IPS-NIHi11 (cell line): ENCODE measurements around the gene GLIPR2.
"Not testable (repeated sequence)": the region's sequence is repeated elsewhere in the genome, so short reads cannot be mapped to it uniquely, and the experiment has no call there.

ENCODE experiments used
- DNase-seq: peaks from one replicate; pipeline ENCODE4 v3.0.0; 2012; ENCODE audit warnings: mixed read lengths, low spot score

Gene GLIPR2, protein sequence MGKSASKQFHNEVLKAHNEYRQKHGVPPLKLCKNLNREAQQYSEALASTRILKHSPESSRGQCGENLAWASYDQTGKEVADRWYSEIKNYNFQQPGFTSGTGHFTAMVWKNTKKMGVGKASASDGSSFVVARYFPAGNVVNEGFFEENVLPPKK

DNA sequence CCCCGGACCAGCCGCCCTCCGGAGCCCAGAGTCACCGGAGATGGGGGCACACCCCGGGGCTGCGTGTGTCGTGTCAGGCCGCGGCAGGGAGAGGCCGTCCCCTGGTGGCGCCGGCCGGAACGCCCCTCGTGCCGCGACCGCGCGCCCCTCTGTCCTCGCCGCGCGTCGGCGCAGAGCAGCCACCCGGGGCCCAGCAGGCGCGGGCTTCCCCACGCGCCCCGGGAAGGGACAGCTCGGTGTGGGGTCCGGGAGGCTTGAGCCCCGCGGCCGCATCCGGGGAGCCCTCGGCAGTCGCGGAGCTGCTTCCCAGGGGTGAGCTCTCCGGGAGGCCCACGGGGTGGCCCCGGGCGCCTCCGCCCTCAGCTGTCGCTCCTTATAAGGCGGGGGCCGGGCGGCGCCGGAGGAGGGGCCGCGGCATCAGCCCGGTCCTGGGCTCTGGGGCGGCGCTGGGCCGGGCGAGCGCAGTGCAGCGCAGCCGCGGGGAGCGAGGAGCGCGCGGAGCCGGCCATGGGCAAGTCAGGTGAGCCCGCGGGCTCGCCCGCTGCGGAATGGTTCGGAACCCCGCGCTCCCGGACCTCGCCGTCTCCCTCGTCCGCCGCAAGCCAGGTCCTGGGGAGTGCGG, at the start of gene GLIPR2:
Gene GLIPR2 (plus strand): TSS at position 462 of the 622 bp plus-strand sequence. CDS start 46 bp downstream, at position 508.
- peak; percentile 93 for DNase-seq

DNA sequence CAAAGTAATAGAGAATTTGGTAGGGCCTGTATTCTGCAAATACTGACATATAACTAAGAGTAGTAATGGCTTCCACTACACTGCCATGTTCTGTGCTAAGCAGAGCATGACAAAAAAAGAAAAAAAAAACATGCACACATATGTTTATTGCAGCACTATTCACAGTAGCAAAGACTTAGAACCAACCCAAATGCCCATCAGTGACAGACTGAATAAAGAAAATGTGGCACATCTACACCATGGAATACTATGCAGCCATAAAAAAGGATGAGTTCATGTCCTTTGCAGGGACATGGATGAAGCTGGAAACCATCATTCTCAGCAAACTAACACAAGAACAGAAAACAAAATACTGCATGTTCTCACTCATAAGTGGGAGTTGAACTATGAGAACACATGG, 49.5 kb upstream of the GLIPR2 start:
- DNase-seq, result not testable (repeated sequence)

DNA sequence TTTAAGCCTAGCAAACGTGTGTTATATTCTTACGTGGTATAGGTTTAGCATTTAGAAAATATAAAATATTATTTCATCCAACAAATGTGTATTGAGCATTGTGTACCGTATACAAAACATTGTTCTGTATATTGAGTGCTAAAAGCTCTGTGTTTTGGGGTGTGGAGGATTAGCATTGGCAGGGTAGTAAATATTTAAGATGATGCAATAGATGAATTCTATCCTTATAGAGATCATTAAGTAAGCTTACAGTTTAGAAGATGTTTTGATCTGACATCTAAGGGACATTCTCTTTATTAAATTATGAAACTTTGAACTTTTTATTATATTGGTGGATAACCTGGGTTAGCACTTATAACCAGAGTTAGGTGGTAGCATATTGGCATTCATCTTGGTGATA, 48.5 kb upstream of the GLIPR2 start:
- DNase-seq, result no peak

DNA sequence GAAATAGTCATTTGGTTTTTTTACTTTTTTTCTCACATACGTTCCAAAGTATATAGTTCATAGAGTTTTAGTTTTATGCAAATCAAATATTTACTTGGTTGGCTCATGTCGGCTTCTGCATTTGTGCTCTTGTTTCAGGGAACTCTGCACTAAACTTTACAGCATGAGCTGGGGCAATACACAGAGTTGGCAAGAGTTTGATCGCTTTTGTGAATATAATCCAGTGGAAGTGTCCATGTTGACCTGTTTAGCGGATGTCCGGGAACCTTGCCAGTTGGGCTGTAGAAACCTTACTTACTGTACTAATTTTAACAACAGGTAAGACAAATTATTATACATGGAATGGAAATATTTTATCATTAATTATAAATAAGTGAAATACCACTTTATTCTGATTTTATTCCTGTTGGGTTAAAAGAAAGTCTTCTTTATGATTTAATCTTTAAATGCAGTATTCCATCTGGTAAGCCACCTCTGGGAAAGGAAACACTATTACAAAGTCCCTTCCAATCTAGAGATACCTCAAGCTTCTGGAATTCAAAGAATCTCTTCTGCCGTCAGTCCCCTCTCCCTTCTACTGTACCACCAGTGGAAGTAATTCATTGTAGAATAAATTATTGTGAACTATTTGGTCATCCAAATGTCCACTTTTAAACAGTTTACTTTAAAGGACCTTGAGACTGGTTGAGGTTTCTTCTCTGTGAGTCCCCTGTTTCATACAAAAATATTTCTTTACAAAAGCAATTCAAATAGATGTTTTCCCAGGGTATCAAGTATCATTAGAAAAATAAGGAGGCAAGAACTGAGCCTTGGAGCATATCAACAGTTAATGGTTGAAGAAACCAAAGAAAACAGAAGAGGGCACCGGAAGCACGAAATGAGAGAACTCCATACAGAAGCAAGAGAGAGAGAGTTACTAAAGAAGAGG, 45.2 kb upstream of the GLIPR2 start:
- DNase-seq, result peak; percentile 15

DNA sequence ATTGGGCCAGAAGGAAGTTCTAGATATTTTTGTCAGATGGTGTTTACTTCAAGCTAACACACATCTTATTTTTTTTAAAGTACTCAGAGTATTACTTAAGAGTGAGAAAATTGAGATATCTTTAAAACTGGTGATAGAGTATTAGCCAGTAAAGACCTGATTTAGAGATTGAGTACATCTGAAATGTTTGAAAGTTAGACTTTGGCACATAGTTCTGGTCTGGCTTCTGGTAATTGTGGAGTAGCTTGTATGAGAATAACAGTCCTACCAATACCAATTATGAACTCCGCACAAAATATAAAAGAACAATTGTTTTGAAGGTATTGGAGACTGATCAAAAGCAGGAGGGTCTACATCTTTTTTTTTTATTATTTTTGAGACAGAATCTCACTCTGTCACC, 44.5 kb upstream of the GLIPR2 start:
- DNase-seq, result no peak

DNA sequence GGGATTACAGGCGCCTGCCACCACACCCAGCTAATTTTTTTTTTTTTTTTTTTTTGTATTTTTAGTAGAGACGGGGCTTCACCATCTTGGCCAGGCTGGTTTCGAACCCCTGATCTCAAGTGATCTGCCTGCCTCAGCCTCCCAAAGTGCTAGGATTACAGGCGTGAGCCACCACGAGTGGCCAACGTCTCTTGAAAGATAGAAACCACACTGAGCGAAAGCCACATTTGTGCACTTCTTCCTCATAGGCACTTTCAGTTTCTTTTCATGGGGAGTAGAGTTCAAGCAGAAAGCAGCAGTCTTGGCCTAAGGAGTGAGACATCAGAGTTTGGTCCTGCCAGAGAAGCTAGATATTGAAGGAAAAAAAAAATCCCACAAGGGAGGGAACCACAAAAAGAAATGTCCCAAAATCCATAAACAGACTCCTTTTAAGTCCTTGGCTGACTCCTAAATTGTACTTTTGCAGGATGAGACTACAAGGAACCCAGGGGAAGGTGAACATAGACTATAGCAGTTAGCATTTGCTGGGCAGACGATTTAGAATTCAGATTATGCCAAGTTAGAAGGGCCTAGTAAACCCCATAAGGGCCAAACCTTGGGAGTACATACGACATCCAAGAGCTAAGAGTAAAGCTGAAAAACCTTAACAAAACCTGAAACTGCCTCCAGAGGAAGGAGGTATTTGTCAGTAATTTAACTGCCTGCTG, 43.9 kb upstream of the GLIPR2 start:
- no peak for DNase-seq

DNA sequence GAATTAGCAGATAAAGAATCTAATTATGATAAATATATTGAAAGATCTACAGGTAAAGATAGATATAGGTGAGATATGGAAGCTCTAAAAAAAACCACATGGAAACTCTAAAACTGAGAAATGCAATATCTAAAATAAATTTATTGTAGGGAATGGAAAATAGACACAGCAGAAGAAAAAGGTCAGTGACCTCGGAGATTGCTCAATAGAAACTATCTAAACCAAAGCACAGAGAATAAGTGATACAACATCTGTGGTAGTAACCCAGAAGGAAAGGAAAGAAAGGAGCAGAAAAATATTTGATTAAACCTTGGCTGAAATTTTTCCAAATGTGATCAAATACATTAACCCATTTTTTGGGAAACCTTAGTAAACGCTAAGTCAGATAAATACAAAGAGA, 43.1 kb upstream of the GLIPR2 start:
- no peak for DNase-seq

DNA sequence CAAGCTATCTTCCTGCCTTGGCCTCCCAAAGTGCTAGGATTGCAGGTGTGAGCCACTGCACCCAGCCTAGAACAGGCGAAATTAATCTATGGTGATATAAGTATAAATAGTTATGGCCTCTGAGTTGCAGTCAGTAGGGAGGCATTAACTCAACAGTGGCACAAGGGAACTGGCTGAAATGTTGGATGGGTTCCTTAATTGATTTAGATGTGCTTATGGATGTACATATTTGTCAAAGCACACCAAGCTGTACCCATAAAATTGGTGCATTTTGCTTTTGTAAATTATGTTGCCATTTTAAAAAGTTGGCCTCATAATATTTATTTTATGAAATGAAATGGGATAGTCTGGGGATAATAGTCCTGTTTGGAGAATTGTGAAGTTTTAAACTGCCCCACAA, 36.8 kb upstream of the GLIPR2 start:
- no peak for DNase-seq

DNA sequence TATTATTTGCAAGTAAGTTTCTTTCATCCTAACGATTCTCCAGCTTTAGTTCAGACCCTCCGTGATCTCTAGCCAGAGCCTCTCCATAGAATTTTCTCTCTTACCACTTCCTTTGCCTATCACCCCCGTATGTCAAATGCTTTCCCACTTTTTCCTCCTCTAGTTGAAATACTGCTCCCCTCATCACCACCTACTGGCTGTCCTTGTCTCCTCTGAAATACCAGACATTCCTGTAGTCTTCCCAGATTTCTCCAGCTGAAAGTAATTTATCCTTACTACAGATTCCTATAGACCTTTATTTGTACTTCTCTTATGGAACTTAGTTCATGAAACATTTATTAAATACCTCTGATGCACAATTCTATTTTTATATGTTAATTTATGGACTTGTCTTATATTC, 36.0 kb upstream of the GLIPR2 start:
- DNase-seq, result peak; percentile 46

DNA sequence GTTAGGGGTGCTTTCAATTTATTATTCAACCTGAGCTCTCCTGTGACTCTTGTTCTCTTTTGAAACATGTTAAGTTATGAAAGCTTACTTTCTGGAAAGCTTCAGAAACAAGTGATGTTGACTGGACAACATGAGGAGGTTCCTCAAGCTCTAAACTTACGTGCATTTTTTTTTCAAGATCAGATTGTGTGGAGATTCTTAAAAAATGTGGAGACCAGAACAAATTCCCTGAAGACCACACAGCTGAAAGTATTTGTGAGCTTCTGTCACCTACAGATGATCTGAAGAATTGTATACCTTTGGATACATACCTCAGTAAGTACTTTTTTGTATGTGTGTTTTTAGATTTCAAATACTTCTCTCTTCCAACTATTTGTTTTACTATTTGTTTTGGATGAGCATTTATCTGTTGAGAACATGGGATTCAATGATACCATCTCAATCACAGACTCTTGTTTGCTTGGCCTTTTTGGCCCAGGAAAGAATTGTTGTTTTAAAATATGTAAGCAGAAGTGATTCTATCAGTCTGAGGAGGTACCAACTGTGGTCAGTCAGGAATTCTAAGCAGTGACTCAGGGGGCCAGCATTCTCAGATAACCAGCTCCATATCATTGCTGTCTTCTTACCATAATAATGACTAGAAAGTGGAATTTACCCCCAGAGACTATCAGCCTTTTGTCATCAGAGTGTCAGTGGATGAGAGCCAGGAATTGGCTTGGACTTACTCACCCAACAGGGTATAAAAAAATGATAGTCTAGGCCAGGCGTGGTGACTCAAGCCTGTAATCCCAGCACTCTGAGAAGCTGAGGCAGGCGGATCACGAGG, 34.4 kb upstream of the GLIPR2 start:
- DNase-seq, result no peak

DNA sequence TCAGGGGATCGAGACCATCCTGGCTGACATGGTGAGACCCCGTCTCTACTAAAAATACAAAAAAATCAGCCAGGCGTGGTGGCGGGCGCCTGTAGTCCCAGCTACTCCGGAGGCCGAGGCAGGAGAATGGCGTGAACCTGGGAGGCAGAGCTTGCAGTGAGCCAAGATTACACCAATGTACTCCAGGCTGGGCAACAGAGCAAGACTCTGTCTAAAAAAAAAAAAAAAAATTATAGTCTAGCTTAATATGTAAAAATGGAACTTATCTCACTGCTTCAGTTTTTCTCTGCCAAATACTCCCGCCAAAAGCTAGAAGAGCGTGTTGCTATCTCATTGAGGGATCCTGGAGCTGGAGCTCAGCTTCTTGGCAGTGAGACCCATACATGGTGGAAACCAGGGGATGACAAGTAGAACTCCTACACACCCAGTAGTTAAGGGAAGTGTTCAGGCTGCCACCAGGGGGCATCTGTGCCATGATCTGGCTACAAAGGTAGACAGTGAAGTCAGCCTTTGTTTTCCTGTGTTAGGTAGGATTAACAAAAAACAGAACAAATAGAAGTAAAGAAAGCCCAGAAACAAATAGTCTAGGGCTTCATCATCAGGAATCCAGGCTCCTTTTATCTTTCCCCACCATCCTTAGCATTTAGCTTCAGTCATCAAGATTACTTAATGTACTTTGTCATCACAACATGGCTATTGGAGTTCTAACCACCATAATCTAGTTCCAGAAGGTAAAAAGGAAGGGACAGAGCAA, 33.6 kb upstream of the GLIPR2 start:
- DNase-seq, result peak; percentile 77

DNA sequence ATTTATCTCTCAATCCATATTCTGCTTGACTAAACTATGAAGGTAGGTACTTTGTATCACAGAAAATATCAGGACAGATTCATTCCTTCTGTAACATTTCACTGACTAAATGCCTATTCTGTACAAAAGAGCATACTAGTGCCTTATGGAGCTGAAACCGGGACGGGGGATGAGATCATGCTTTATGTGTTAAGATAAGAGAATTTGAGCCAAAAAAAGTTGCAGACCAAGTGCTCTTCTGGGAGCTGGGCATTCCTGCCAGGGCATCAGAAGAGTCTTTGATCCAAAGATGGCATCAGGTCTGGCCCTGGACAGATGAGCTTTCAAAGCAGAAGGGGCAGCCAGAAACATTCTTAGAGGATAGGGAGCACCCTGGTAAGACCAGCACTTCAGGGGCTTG, 27.5 kb upstream of the GLIPR2 start:
- no peak for DNase-seq

DNA sequence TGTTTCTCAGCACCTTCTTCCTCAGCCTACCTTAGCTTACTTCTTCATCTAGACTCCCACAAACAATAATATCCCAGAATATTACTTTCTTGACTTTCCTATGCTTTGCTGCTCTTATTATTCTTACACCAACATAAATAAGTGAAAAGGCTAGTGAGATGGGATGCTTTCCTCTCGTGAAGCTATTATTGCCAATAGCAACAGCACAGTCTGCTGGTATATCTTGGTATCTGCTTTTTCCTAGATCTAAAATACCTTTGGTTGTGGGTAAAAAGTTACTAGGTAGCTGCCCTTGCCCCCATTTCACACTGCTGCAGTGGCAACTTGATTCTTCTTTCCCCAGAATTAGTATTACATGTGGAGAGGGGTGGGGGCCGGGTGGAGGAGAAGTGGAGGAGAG, 26.1 kb upstream of the GLIPR2 start:
- DNase-seq, result no peak

DNA sequence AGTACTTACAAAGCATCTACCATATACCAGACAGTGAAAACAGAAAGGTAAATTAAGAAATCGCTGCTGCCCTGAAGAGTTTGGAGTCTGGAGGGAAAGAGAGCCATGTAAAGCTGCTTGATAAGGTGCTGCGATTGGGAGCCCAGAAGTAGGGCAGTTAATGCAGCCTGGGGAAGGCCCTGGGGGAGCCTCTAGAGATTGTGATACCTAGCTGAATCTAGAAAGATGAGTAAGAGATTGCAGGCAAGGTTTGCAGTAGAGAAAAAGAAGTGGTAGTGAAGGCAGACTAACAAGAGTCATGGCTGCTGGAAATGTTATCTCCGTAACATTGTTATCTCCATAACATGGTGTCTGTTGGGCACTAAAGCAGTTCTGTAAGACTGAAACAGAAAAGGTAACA, 24.0 kb upstream of the GLIPR2 start:
- no peak for DNase-seq

DNA sequence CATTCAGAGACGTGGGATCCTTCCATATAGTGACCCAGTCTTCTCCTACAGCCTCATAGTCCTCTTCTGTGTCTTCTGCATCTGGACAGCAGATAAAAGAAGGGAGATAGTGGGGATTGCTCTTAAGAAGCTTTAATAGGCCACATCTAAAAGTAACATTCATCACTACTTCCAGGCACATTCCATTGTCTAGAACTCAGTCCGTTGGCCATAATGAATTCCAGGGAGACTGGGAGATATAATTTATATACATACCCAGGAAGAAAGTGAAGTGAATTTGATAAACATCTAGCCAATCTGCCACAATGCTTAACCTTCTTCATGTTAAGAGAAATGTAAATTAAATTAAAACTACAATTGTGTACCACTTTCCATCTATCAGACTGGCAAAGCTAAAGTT, 22.5 kb upstream of the GLIPR2 start:
- DNase-seq, result no peak

DNA sequence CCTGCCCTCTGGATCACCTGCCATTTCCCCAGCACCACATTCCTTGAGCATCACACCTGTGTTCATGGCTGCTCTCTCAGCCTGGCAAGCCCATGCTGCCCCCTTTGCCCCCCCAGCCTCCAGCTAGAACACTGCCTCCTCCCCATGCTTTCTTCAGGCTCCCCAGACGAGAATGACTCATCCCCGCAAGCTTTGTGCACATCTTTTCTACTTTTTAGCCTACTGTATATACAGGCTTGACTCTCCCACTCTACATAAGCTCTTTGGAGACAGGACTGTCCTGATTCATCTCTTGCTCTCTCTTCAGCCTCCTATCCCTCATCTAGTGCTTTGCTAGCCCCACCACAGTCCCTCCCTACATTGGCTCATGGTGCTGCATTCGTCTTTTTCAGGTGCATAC, 19.9 kb upstream of the GLIPR2 start:
- DNase-seq, result no peak

DNA sequence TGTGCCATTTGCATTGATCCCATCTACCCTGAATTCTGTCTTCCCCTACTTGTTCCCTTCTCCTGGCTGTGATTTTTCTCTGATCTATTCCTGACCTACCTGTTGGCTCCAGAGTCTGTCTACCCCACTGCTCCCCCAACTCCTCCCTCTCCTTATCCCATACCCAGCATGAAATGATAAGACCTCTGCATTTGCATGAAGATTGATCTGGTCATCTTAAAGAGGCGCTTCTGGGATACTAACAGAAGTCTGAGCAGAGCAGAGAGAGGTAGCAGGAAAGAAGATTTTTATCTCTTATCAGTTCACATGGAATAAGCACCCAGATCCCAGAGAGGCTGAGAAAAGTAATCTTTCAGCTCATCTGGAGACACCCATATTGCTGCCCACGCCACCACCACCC, 18.3 kb upstream of the GLIPR2 start:
- no peak for DNase-seq

DNA sequence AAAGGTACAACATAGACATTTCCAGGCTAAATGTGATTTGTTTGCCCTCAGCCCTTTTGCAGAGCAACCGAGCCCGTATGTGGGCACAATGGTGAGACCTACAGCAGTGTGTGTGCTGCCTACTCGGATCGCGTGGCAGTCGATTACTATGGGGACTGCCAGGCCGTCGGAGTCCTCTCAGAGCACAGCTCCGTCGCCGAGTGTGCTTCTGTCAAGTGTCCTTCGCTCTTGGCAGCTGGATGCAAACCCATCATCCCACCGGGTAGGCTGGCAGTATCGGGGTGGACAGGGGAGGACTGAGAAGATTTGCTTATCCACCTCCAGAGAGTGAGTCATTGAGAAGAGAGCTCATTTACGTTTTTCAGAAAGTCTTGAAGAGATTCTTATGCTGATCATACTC, 17.8 kb upstream of the GLIPR2 start:
- DNase-seq, result no peak

DNA sequence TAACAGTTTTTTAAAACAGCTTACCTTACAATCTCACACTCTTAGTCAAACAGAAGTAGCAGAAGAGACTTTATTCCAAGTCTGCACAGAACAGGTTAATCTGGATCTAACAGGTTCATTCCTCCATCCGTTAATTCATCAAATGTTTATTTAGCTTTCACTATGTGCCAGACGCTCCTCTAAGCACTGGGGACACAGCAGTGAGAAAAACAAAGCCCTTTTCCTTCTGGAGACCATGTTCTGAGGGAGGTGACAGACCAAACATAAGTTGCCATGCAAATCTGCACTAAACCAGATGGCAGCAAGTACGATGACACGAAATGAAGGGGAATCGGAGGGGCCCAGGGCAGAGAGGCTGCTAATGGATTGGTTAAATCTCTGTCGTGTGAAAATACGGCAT, 17.1 kb upstream of the GLIPR2 start:
- no peak for DNase-seq

DNA sequence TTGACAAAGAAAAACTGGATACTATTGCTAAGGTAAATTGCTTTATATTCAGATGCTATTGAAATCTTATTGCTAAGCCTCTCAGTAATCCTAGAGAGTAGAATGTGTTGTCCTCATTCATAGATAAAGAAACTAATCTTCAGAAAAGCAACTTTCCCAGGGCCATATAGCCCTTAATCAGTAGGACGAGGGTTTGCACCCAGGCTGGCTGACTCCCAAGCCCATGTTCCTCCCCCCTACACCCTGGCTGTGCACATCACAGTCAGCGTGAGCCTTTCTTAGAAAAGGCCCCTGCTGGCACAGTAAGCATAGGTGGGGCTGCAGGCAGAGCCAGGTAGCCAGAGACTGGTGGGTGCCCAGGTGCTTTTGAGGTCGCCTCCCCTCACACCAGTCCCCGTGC, 15.8 kb upstream of the GLIPR2 start:
- DNase-seq, result no peak

DNA sequence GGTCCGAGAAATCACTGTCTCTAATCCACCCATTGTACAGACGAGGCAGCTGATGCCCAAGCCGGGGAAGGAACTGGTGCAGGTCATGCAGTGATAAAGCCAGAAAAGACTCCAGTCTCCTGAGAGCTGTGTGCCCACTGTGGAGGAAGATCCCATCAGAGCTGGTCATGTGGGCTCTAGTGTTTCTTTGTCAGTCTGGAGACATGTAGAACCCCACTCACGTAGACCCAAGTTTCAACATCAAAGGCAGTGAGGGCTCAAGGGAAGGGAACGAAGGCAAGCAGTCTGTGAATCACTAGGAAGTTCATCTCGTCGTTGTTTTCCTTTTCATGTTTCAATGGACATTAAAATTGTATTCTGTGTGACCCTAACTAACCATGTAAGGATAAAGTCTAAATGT, 14.6 kb upstream of the GLIPR2 start:
- DNase-seq, result no peak
